A172 (cell line): Measurements from ENCODE around the gene ENG. TPM values are rescaled to one million over a fixed set of nuclear protein-coding genes. Genes with fewer than 3 reads are reported as not detected.
A peak's percentile ranks its signal among the peaks of the same experiment; 100 is the strongest.
"Not testable (repeated sequence)": the region's sequence is repeated elsewhere in the genome, so short reads cannot be mapped to it uniquely, and the experiment has no call there.

ENCODE experiments used
- DNase-seq: peaks from one replicate; pipeline ENCODE4 v3.0.0-alpha.2; 2015; ENCODE audit warnings: low spot score
- total RNA-seq: library from RNA; depleted of rRNA; stranded (reverse); fragments of >200 nt; shearing (Covaris generic); gene quantifications from 2 replicates; pipeline ENCODE4 v1.2.3, GENCODE V29; 2014; rRNA removed

The ENG gene
- 35.4 and 49.5 TPM in 2 replicates for total RNA-seq

DNA sequence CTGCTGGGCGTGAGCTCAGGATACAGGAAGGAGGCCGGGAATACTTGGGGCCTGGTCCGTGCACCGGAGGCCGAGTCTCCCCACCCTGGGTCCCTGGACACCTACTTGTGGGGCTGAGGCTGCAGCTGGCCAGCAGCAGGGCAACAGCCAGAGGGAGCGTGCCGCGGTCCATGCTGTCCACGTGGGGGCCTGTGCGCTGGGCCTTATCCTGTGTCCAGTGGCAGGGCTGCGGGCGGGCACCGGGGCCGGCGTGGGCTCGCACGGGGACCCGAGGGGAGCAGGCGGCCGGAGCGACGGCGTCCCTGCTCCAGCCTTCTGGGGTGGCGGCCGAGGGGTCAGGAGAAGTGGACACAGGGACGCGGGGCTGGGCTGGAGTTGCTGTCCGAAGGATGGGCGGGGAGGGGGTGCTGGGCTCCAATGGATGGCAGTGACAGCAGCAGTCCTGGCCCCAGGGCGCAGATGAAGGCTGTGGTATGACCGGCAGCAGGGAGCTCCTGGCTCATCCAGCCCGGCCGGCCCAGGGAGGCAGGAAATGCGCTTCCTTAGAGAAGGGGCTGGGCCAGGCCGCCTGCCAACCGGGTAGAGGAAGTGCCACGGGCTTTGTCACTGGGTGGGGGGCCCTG is at the start of gene ENG:
TSS of gene ENG (minus strand) at position 475 of the 623 bp plus-strand sequence. CDS start at position 172, 303 bp downstream.
- peak; percentile 83 for DNase-seq

DNA sequence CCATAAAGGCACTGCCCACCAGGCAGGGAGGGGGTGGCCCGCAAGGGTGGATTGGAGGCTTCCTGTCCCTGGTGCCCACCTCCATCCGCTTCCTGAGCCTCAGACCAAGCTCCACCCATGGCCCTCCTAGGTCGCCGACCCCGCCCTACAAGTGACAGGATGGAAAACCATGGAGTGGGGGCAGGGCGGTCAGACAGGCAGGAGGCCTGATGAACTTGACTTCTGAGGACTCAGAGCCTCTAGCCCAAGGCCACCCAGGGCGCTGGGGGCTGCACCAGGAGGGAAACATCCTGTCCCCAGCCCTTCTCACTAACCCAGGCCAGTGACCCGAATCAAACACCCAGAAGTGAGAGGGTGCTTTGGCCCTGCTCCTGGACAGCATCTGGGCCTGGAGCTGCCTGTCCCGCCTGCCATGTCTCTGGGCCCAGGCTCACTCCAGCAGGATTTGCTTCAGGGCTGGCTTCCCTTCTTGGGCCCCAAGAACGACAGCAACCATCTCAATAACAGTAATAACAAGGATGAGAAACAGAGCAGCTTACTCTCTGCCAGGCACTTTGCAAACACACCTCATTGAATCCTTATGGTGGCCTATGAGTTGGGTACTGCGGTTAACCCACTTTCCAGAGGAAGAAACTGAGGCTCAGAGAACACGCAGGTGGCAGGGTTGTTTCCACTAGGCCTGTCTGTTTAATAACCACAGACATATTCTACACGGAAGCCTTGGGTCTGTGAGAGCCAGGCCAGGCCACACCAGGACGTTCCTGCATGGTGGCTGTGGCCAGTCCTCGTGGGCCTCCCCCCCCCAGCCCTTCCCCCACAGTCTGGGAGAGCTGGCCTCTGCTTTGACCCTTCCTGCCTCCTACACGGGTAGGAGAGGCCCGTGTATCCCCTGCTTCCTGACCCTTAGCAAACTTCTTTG is 49.4 kb upstream of the ENG start:
- peak; percentile 57 for DNase-seq

DNA sequence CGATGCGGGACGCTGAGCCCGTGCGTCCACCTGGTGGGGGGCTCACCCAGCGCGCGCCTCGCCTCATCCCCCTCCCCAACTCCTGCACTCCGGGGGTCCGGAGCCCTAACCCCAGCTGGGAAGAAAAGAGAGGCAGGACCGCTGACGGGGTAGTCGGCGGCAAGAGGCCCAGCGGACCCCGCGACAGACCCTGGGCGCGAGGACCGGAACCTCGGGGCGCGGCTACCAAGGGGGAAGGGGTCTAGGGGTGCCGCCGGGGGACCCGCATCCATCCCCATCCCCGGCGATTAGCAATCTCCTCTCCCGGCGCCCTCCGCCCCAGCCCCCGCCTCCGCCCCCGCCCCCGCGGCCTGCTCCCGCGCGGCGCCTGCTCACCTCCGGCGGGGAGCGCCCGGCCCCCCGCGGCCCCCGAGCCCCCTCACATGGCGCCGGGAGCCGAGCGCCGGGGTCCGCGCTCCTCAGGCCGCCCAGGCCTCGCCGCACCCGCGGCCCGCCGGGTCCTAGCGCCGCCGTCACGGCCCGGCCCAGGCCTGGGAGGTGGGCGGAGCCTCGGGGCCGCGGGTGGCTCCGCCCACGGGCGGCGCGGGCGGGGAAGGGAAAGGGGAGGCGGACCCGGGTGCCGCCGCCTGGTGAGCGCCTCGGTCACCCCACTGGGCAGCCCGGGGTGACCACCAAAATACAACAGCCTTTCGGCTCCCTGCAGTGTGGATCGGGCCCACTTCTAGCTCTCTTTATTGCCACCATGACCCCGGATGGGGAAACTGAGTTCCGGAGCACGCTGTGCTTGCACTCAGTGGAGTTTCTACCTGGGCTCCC is 44.9 kb upstream of the ENG start, which contains the start of gene ST6GALNAC6:
TSS of gene ST6GALNAC6 (minus strand) at position 476 of the 816 bp plus-strand sequence. CDS start 1,622 bp downstream, outside the sequence.
- no peak for DNase-seq

DNA sequence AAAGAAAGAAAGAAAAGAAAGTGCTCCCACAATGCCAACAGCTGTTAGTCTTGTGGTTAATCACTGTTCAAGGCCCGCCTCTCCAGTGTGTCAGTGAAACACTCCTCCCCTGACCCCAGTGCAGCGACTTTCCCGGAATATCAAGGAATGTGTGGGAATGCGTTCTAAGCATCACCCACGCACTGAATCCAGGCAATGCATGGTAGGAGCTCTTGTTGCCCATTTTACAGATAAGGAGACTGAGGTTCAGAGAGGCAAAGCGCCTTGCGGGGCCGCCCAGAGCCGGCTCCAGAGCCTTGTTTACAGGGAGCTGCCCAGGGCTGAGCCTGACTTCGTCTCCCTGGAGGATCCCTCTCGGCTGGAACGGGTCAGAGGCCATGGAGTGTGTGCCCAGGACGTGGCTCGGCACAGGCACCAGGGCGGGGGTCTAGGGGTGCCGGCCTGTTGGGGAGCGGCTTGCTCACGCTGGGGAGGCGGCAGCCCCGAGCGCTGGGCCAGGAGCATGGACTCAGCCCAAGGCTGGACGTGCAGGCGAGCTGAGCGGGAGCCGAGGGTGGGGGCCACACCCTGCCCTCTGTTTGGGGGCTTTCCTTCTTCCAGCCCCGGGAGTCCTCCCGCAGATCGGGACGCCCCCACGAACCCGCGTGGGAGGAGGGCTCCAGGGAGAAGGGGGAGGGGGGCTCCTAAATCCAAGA is 44.1 kb upstream of the ENG start:
- DNase-seq = peak; percentile 71

DNA sequence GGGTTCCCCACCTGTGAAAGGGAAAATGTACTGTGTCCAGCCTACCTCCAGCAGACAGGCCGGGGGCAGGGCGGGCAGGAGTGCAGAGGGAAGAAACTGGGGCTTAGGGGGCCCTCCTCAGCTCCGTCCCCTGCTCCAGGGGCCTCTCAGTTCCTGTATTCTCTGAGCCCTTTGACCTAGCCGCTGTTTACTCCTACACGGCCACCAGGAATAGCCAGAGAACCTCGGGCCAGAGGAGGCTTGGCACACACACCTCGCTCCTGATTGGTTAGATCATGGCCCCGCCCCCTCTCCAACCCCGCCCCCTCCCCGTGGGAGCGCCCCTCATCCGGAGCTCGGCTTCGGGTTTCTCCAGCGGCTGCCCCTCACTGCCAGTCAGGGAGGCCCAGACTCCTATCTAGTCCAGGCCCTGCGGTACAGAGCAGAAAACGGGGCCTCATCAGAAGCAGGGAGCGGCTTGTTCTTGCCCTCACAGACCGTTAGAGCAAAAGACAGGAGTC is 42.8 kb upstream of the ENG start:
- DNase-seq = no peak

DNA sequence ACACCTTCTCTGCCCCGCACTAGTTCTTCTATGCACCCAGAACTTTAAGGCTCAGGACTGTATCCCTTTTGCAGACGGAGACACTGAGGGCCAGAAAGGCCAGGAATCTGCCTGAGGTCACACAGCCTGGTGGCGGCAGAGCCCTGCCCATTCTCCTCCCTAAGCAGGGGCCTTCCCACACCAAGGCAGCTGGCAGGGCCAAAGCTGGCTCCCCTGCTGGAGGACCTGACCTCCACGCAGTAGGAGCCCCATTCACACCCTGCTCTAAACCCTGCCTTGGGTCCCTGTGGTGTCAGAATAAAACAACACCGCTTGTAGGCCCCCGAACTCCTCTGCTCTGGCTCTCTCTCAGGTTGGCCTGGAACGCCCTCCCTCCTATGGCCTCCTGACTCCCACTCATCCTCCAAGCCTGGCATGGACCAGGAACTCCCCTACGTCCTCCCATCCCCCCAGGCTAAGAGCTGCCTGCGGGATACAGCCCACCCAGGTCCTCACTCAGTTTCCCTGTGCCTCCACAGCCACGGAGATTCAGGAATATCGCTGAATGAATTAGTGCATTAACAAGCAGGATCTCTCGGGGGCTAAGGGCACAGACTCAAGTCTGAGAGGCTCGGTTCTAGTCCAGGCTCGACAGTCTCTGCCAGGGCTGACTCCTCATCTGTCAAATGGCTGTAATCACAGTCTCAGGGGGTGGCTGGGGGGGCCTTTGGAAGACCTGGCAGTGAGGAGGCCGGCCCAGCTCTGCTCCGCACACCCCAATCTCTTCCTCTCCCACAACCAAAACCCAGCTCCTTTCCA is 42.1 kb upstream of the ENG start:
- no peak for DNase-seq

DNA sequence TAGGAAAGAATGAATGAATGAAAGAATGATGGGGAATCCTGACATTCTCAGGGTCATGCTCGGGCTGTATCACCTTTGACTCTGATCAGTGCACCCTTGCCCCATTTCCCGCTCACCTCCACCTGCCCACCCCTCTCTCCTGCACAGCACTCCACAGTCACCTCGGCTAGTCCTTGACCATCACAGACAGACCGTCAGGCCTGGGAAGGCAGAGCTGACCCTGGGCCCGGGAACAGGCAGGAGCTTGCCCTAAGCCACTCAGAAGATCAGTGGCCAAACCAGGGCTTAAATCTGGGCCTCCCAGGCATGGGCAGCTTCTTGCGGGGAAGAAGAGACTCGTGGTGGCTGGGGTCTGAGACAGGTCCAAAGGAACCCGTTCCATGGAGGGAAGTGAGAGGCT is 41.4 kb upstream of the ENG start:
- DNase-seq = no peak

DNA sequence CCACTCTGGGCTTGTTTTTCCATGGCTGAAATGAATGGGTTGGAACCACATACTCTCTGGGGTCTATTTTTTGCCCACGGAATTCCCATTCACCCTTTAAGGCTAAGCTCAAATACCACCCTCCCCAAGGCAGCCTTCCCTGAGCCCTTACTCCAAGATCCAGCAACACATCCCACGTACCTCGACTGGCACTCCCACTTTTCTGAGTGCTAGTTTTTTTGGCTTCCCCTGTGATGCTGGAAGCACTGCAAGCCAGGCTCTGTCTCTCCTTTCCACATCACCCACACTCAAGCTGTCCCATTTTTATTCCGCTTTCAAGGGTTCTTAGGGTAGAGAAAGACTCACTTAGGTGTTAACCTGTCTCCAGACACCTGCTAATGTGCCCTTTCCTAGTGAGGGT is 38.9 kb upstream of the ENG start:
- no peak for DNase-seq

DNA sequence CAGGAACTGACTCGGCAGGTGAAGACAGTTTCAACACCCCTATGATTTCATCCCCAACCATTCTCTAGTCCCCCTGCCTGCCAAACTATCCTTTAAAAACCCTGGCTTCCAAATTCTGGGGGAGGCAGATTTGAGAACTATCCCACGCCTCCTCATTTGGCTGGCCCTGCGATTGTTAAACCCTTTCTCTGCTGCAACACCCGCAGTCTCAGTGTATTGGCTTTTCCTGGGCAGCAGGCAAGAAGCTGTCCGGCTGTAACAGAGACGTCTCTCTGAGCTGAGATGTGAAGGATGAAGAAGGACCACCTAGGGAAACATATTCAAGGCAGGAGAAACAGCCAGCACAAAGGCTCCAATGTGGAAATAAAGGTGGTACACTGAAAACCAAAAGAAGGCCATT is 38.4 kb upstream of the ENG start:
- DNase-seq = no peak

DNA sequence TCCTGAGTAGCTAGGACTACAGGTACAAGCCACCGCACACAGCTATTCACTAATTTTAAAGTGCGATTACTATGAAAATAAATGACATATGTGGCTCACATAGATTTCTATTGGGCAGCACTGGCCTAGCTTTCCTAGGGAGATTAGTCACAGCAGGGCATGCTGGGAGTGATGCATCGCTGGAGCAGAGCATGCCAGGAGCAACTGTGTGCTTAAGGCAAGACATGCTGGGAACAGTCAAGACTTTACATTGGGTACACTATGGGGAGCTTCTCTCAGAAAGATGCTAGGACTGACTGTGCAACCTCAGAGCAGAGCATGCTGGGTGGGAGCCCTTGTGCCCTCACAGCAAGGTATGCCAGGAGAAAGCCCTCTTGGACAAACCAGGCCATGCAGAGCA is 35.6 kb upstream of the ENG start:
- DNase-seq = no peak

DNA sequence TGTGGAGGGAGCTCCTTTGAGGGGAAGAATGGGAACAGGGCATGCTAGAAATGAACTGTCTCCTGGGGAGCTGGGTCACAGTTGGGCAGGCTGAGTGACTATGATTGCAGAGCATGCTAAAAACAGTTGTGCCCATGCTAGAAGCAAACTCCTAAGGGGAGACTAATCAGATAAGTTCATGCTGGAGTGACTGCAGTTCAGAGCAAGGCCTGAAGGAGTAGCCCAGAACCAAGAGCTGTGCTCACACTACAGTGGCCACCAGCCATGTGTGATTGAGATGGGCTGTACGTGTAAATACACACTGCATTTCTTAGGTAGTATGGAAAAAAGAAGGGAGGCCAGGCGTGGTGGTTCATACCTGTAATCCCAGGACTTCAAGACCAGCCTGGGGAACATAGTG is 33.3 kb upstream of the ENG start:
- DNase-seq = no peak

DNA sequence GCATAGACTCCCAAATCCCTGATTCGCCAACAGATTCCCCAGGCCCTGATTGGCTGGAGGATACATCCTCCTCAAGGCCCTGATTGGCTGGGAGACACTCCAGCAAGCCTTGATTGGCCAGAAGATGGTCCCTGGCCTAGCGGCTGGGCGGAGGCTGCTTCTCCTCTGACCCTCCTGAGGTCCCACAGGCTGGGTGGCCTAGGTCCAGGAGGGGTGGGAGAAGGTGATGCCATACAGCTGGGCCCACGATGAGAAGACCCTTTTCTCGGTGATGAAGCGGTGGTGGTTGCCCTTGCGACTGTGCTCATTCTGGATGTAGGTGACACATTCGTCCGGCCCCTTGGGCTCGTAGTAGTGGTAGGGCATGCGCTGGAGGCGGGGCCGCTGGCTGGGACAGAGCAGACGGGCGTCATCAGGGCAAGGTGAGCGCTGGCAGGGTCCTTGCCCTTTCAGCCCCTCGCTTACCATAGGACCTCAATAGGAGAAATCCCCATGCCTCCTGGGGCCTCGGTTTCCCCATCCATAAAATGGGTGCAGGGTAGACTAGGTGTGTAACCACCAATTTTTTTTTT is 32.0 kb upstream of the ENG start:
- DNase-seq = no peak

DNA sequence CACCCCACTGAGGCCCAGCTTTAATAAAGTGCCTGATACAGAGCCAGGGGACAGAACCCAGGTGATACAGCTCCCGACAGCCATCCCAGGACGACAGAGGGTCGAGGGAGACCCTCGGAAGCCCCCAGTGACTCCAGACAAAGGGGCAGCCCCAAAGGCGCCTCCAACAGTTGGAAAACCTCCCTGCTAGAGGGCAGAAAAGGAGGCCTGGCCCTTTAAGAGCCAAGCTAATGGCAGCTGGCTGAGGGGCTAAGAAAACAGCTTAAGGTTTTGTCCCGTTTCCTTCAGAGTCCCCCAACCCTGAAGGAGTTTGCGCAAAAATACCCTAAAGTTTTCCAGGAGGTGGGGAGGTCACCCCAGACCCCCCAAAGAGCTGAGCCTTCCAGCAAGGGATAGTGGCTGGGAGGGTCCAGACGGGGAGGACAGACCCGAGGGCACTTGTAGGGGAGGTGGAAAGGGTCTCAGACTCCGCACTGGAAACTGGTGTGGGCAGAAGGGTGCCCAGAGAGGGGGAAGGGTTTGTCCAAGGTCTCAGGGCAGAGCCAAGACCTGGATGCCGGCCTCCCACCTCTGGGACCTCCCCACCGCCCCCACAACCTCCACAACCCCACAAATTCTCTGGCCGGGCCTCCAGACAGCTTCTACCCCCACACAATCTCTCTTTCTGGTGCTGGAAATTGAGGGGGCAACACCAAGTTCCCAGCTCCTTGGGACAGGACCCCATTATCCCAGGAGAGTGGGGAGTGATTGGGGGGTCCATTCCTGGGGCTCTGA is 31.2 kb upstream of the ENG start:
- DNase-seq = no peak

DNA sequence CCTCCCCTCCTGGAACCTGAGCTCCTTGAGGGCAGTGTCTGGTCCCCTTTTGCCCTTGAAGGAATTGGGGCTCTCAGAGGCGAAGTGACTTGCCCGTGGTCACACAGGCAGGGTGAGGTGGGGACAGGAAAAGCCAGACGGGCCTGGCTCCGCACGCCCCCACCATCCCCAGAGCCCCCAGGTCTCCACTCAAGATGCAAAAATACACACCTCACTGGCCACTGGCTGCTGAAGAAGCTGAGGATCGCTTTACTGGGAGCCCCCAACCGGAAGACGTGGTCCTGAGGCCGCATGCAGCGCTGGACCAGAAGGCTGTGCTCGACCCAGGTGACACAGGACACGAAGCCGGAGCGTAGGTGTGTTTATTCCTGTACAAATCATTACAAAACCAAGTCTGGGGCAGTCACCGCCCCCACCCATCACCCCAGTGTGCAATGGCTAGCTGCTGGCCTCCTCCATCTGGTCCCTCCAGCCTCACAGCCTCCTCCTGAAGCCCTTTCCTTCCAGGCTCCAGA is 30.6 kb upstream of the ENG start:
- no peak for DNase-seq

DNA sequence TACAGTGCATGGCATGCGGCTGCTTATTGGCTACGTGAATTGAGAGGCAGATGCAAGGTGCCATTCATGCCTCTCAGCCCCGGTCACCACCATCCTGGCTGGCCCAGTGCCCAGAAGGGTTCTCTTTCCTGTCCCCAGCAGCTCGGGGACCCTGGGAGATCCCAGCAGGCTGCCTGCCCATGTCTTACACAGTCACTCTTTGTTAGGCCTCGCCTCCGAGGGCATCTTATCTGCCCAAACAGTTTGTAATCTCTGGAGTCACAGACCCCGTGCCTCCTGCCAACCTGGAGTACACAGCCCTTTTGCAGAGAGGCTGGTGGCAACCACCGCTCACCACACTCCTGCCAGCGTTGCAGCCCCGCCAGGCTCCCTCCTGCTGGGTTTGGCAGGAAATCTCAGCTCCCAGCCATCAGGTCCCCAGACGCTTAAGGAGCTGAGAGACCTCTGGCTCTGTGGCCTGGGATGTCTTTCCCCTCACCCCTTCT is 30.0 kb upstream of the ENG start:
- peak; percentile 80 for DNase-seq

DNA sequence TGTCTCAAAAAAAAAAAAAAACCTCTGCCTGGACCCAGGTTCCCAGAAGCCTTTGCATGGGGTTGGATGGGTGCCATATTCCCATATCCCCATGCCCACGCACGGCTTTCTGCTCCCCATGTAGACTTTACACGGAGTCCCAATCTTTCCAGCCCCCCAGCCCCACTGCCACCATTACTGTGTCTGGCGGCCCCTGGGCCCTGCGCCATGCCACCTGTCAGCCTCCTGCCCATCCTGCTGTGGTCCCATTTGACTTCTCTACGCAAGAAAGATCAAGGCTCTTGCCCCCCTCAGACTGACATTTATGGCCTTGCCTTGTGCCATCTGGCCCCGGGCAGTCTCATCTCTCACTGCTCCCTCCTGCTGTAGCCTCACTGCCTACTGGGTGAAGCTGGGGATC is 29.5 kb upstream of the ENG start:
- DNase-seq = no peak

DNA sequence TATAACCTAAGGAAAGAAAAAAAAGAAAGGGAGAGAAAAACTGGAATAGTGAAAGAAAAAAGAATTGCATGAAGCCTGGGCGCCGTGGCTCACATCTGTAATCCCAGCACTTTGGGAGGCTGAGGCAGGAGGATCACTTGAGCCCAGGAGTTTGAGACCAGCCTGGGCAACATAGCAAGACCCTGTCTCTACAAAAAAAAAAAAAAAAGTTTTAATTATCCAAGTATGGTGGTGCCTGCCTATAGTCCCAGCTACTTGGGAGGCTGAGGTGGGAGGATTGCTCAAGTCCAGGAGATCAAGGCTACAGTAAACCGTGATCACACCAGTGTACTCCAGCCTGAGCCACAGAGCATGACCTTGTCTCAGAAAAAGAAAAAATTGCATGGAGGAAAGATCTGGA is 27.3 kb upstream of the ENG start:
- DNase-seq = not testable (repeated sequence)

DNA sequence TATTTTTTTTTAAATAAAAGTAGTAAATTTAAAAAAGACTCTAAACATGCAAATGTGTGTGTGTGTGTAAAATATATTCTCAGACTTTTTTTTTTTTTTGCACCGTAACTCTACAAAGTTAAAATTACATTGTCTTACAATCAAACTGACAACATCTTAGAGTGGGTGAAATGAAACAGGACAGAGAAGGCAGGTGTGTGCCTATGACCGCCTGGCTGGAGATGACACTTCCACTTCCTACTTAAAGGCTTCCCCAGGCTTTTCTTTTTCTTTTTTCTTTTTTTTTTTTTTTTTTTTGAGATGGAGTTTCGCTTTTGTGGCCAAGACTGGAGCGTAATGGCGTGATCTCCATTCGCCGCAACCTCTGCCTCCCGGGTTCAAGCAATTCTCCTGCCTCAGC is 25.7 kb upstream of the ENG start:
- no peak for DNase-seq
